ENCODE results near the gene KNCN. TPM values are rescaled to one million over a fixed set of nuclear protein-coding genes. Genes with fewer than 3 reads are reported as not detected.
A peak's percentile ranks its signal among the peaks of the same experiment; 100 is the strongest.

Gene KNCN
- total and polyA plus RNA-seq, 3 experiments from 2014 or later: not detected

DNA sequence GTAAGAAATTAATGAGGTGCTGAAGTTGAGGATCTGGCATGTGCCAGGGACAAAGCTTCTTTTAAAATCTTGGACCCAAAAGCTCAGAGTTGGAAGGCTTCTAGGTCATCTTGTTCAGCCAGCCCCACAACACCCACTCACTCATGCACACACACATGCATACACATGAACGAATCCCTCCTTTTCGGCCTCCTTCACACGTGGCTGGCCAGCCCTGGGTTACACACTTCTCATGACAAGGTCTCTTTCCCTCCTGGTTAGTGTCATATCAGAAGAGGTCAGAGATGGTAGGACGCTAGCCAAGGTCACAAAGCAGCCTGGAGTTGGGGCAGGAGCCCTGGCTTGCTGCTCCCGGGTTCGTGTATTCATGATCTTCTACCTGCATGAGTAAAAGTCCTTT lies 54.9 kb downstream of the KNCN start:
- Histone ChIP-seq H3K36me3 (ENCODE audit: insufficient read depth, low read length) (no peaks in the 10 kb centered on the region), H3K27me3 (ENCODE audit: insufficient read depth, low read length, poor library complexity, severe bottlenecking) (peaks cover 17% of the 10 kb centered on the region), H3K4me1 (ENCODE audit: insufficient read depth, low read length) (no peaks in the 10 kb centered on the region), H3K27ac (ENCODE audit: low read depth, low read length) (no peak overlapping the region), H3K4me3 (ENCODE audit: low read length) (no peak overlapping the region), H3K9me3 (ENCODE audit: low read length) (no peaks in the 10 kb centered on the region)
- peak overlapping the region in 1 of 8 donors; percentile 33 for H3K27ac Mint-ChIP-seq
- no peak overlapping the region for H3K4me3 Mint-ChIP-seq
- CTCF ChIA-PET: no interaction called here
- POLR2A ChIA-PET: no interaction called here
- peaks cover 0 to 4% (median 3%) of the 10 kb centered on the region in 3 donors for H3K4me1 Mint-ChIP-seq
- no peak for DNase-seq
- H3K36me3 Mint-ChIP-seq: no peaks in the 10 kb centered on the region
- H3K9me3 Mint-ChIP-seq: peaks cover 0 to 2% (median 0%) of the 10 kb centered on the region in 5 donors
- peaks cover 43 to 58% of the 10 kb centered on the region in 2 donors for H3K27me3 Mint-ChIP-seq

DNA sequence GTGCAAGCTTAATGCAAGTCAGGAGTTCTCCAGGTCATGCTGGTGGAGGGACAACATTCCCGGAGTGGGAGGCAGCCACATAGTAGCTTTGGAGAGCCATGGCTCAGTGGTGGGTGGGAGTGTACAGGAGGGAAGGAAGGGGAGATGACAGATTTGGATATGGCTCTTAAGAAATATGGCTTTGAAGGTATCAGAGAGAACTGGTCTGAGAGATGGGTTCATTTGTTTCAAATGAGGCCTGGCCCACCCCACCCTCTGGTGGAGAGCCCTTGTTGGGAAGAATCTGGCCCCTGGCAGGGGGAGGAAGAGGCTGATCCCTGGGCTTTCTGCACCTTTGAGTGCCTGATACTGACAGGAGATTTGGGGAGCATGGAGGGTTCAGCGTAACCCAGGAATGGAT lies 55.7 kb downstream of the KNCN start:
- CTCF ChIA-PET: interaction anchor here (1.0 kb wide), 1 partner anchor 18 kb away, joined by 3 read pairs; no protein-coding TSS in a partner anchor
- Histone ChIP-seq H3K27me3 (ENCODE audit: insufficient read depth, low read length, poor library complexity, severe bottlenecking) (peaks cover 18% of the 10 kb centered on the region), H3K27ac (ENCODE audit: low read depth, low read length) (no peak overlapping the region), H3K36me3 (ENCODE audit: insufficient read depth, low read length) (no peaks in the 10 kb centered on the region), H3K4me3 (ENCODE audit: low read length) (no peak overlapping the region), H3K4me1 (ENCODE audit: insufficient read depth, low read length) (no peaks in the 10 kb centered on the region), H3K9me3 (ENCODE audit: low read length) (no peaks in the 10 kb centered on the region)
- peaks cover 0 to 5% (median 3%) of the 10 kb centered on the region in 3 donors for H3K4me1 Mint-ChIP-seq
- no peaks in the 10 kb centered on the region for H3K36me3 Mint-ChIP-seq
- no peak overlapping the region for H3K27ac Mint-ChIP-seq
- peaks cover 45 to 64% of the 10 kb centered on the region in 2 donors for H3K27me3 Mint-ChIP-seq
- H3K4me3 Mint-ChIP-seq: no peak overlapping the region
- H3K9me3 Mint-ChIP-seq: peaks cover 0 to 2% (median 0%) of the 10 kb centered on the region in 5 donors
- DNase-seq: no peak
- POLR2A ChIA-PET: no interaction called here

Other genes with a start within 250 kb of the KNCN start
- 10 to 100 TPM; 40.3 to 41.3 TPM for gene LRRC41, start 248.0 kb downstream of the KNCN start, total RNA-seq
- gene LRRC41, start 248.0 kb downstream of the KNCN start, polyA plus RNA-seq: 49.9 TPM
- gene UQCRH, start 247.9 kb downstream of the KNCN start, total RNA-seq: 100 to 1,000 TPM; 371 to 394 TPM
- 278 TPM for gene UQCRH, start 247.9 kb downstream of the KNCN start, polyA plus RNA-seq
- 10 to 100 TPM; 29.5 to 32.4 TPM for gene NSUN4, start 210.8 kb downstream of the KNCN start, total RNA-seq
- gene NSUN4, start 210.8 kb downstream of the KNCN start, polyA plus RNA-seq: 14.5 TPM
- 1 to 10 TPM; 4.5 to 5.1 TPM for gene FAAH, start 157.3 kb downstream of the KNCN start, total RNA-seq
- gene FAAH, start 157.3 kb downstream of the KNCN start, polyA plus RNA-seq: 1.3 TPM
- not detected for gene DMBX1, start 61.8 kb downstream of the KNCN start, total RNA-seq
- gene DMBX1, start 61.8 kb downstream of the KNCN start, polyA plus RNA-seq: not detected
- 10 to 100 TPM; 27.9 to 32.4 TPM for gene MKNK1, start 52.6 kb upstream of the KNCN start, total RNA-seq
- gene MKNK1, start 52.6 kb upstream of the KNCN start, polyA plus RNA-seq: 39.0 TPM
- gene MOB3C, start 65.2 kb upstream of the KNCN start, total RNA-seq: 10 to 100 TPM; 10.3 to 11.3 TPM
- 26.0 TPM for gene MOB3C, start 65.2 kb upstream of the KNCN start, polyA plus RNA-seq
- gene ATPAF1, start 116.7 kb upstream of the KNCN start, total RNA-seq: 10 to 100 TPM; 40.2 to 42.3 TPM
- 75.8 TPM for gene ATPAF1, start 116.7 kb upstream of the KNCN start, polyA plus RNA-seq
- not detected for gene TEX38, start 120.2 kb upstream of the KNCN start, total RNA-seq
- 0.37 TPM for gene TEX38, start 120.2 kb upstream of the KNCN start, polyA plus RNA-seq
- gene EFCAB14, start 167.5 kb upstream of the KNCN start, total RNA-seq: 10 to 100 TPM; 41.2 to 43.5 TPM
- gene EFCAB14, start 167.5 kb upstream of the KNCN start, polyA plus RNA-seq: 135 TPM
- gene CYP4B1, start 247.4 kb upstream of the KNCN start, total RNA-seq: not detected
- gene CYP4B1, start 247.4 kb upstream of the KNCN start, polyA plus RNA-seq: not detected

All from CD8-positive, alpha-beta memory T cell (primary cell).